GM21529 (cell line): ENCODE measurements around the gene KCNK1.

ENCODE experiments used
- ATAC-seq: cut with Tn5 transposase; IDR thresholded peaks from one replicate; pipeline ENCODE4 v1.9.1; 2021; ENCODE audit not compliant: unreplicated experiment

KCNK1 gene

GRCh38 chr1:233635765-233636502 is 22.0 kb downstream of the KCNK1 start:
- ATAC-seq = no peak

GRCh38 chr1:233636503-233636877 is 22.6 kb downstream of the KCNK1 start:
- ATAC-seq = no peak

DNA sequence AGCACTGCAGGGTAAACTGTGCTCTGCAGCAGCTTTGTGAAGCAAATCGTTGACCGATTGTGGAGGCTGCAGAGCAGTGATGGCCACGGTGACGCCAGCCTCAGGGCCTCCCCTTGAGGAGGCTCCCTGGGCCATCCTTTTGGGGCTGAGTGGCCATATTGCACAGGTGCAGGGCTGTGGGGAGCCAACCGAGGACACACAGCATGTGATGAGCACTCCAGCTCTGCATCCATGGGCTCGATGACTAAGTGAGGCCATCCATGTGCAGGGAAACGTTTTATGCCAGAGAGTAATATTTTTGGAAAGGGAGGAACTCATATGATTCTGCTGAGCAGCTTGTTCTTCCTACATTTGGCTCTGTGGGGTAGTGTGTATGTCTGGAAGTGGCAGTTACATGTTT is 24.6 kb downstream of the KCNK1 start:
- ATAC-seq = no peak

DNA sequence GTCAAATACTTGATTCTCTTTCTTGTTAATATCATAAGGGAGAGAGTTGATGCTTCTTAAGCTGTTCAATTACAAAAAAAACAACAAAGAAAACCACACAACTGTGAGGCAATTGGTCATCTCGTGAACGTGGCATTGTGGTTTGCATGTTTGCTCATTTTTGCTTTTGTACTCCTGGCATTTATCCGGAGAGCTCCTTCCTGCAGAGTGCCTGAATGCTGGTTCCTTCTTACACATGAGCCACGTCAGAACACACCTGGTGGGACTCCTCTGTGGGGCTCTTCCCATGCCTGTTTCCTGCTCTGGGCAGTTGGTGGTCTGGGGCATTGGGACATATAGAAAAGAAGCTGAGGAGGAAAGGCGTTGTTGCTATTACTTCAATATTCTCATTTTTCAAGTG is 25.7 kb downstream of the KCNK1 start:
- ATAC-seq = no peak

GRCh38 chr1:233640179-233640578 is 26.3 kb downstream of the KCNK1 start:
- no peak for ATAC-seq

DNA sequence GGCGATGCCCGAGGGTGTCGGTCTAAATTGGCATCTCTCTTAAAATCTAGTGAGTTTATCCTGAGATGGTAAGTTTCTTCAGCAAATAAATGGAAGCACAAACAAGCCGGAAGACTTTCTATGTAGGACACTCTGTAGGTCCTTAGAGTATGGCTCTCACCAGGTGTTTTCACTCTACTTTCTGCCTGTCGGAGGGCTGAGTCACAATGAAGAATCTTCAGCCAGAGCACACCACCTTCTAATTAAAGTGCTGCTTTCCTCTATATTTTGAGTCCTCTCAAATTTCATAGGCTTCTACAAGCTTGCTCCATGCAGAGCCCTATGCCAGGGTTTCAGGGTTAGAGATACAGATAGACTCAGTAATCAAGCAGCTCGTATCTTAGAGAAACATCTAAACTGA is 27.1 kb downstream of the KCNK1 start:
- ATAC-seq = no peak

- no peak for ATAC-seq
These were observed 33.2 kb downstream of the KCNK1 start for GRCh38 chr1:233647073-233647472.

DNA sequence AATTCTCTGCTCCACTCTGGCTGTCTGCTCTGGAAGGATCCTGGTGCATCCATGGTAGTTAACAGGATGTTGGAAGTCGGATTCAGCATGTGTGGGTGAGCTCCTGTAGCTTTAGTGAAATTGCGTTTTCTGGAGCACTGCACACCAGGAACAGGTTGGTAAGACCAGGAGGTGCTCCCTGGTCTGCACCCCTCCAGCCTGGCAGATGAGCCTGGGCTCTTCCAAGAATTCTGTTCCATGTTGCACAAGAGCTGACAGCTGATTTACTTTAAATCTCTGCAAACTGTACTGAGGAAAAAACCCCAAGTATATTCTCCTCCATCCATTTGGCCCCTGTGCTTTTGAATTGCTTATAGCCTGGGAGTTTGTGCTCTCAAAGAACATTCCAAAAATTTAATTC is 33.7 kb downstream of the KCNK1 start:
- no peak for ATAC-seq

- ATAC-seq = no peak
These were observed 37.2 kb downstream of the KCNK1 start for GRCh38 chr1:233651061-233651460.

DNA sequence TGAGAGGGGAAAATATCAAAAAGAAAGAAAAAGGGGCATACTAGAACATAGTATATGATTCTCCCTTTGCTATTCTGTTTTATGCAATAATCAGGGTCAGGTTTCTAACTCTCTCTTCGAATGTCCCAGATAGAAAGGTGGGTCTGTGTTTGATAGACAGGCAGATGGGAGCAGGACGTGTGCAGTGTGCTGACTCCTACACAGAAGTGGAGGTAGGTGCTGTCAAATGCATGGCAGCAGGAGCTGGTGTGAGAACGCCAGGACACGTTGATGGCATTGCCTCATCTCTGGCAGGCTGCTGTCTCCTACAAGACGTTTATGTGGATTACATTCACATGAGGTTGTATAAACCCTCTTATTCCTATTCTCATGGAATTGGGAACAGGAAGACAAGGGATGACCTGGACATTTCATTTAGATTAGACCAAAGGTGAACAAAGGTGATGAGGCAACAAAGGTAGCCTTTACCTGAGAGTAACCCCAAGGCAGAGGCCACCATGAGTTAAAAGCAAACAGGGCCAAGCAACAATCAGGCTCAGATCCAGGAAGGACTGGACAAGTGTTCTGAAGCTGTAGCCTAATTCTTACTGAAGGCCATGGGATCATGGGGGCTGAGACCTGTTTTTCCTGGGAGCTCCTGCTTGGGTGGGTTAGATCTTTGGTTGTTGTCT is 37.8 kb downstream of the KCNK1 start:
- no peak for ATAC-seq

DNA sequence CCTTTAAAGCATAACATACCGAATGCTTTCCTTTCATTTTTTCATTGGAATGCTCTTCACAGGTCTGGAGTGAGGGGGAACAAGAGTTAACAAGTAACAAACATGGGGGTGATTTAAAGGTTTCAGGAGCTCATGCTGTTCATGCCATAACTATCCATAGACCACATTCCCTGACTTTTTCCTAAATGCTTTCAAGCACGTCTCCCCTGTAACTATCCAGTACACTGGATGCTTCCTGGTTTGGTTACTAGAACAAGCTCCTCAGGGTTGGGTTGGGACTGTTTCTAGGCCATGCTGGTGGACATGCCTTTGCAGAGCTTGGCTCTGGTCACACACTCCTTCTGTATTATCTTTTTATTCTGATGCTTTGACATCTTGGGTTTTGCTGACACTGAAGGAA is 38.6 kb downstream of the KCNK1 start:
- ATAC-seq = no peak

- no peak for ATAC-seq
These were observed 40.9 kb downstream of the KCNK1 start for GRCh38 chr1:233654658-233655280.

DNA sequence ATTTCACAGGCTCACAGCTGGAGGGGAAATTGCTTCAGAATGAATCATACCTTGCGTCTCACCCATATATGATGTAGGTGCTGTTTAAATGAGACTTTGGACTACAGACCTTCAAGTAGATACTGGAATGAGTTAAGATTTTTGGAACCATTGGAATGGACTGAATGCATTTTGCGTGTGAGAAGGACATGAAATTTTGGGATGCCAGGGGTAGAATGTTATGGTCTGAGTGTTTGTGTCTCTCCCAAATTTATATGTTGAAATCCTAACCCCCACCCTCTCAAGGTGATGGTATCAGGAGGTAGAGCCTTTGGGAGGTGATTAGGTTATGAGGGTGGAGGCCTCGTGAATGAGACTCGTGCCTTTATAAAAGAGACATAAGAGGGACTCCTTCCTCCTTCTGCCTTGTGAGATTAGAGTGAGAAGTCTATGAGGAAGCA is 41.4 kb downstream of the KCNK1 start:
- no peak for ATAC-seq

- ATAC-seq = no peak
These were observed 42.2 kb downstream of the KCNK1 start for GRCh38 chr1:233656032-233656635.

DNA sequence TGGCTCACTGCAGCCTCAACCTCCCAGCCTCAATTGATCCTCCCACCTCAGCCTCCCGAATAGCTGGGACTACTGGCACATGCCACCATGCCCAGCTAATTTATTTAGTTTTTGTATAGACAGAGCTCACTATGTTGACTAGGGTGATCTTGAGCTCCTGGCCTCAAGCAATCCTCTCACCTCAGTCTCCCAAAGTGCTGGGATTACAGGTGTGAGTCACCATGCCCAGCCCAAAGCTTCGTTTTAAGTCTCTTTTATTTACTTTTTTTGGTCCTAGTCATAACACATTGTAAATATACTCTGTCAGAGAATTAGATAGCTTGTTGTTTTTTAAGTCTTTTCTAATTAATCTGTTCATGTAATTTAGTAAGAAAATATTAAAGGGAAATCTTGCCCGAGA is 42.8 kb downstream of the KCNK1 start:
- no peak for ATAC-seq

GRCh38 chr1:233657466-233657865 is 43.6 kb downstream of the KCNK1 start:
- ATAC-seq = no peak

- no peak for ATAC-seq
These were observed 45.6 kb downstream of the KCNK1 start for GRCh38 chr1:233659495-233659894.

DNA sequence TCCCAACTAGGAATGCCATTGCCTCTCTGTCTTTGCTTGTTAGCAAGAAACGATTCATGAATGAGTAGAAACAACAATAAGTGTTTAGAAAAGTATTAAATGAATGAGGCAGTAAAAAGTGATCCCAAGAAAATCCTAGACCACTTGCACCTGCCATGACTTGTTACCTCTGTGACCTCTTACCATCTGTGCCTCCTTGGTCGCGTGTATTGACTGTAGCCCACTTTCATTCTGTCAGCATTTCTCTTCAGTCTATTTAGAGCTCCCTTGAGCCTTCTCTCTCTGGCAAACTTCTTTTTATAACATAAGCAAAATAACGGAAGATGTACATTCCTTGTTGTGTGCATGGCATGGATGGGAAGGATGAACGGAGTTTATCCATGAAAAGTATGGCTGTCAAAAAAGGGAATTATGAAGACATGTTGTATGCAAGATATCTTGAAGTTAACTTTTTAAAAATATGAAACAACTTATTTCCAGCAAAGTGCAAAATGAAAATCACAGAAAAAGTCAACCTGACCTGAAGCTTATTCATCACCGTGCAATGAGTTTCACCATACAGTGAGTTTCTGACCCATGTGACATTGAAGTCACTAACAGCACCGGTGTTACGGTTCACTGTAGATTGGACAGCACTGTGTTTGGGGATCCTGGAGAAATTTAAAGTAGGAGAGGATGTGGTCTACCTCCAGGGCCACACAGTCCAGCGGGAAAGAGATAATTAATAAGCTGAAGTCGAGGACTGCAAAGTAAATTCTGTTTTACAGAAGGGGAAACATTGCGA is 47.7 kb downstream of the KCNK1 start:
- no peak for ATAC-seq

GRCh38 chr1:233662575-233663304 is 48.8 kb downstream of the KCNK1 start:
- no peak for ATAC-seq

- no peak for ATAC-seq
These were observed 50.3 kb downstream of the KCNK1 start for GRCh38 chr1:233664253-233664652.
